CD4-positive, alpha-beta T cell treated with Interleukin-15 for 1 hour (primary cell): Measurements from ENCODE around the gene CERS3.

ENCODE experiments used
- DNase-seq: peaks from one replicate; pipeline ENCODE4 v3.0.0-alpha.2; 2020

CERS3 gene

GRCh38 chr15:100528833-100529428, at the start of gene CERS3:
TSS of gene CERS3 (minus strand) at chr15:100528950. CDS start at chr15:100501849, 27,101 bp downstream.
- DNase-seq, result no peak

GRCh38 chr15:100573526-100573925, 44.8 kb upstream of the CERS3 start:
- DNase-seq, result no peak

DNA sequence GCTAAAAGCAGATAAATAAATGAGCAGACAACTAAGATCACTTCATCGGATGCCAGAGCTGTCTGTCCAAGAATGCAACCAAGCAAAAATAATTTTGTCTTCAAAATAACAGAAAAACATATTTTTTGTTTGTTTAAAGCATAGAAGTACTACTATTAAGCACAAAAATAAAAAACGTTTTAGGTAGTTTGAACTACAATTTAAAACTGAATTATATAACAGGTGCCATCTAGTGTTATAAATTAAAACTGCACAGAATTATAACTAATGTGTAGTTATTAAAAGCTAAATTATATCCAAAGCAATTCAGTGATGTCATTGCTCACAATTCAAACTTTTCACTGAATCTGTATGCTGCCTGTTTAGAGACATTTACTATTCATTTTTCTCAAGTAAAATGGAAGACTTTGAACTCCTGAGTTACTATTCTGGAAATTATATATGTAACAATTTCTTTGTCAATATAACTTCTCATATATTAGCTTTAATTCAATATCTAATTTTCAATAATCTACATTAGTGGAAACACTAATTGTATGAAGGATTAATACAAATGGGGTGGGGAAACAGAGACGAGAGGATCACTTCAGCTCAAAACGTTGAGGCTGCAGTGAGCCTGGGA, 43.7 kb upstream of the CERS3 start:
- no peak for DNase-seq

DNA sequence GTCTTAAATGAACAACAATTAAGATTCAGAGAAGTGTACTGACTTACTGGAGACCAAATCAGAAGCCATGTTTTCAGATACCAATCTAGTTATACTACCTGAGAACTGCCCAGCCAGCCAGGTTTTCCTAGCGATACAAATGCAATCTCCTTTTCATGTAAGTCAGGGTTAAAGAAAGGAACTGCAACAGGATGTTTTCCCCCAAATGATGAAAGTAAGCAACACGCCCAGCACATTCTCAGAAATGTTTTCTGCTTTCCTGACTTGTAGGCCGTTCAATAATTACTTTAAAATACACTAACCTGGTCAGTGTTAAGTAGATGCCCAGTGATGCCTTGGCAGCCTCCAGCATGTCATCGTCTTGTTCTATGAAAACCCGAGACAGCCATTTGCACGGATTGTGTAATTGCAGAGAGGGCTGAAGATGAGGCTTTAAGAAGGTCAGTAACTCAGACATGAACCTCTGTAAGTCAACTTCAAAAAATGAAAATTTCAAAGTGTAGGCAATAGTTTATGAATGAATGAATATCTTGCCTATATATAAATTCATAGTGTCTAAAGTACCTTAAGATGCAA, 42.9 kb upstream of the CERS3 start:
- DNase-seq, result no peak

DNA sequence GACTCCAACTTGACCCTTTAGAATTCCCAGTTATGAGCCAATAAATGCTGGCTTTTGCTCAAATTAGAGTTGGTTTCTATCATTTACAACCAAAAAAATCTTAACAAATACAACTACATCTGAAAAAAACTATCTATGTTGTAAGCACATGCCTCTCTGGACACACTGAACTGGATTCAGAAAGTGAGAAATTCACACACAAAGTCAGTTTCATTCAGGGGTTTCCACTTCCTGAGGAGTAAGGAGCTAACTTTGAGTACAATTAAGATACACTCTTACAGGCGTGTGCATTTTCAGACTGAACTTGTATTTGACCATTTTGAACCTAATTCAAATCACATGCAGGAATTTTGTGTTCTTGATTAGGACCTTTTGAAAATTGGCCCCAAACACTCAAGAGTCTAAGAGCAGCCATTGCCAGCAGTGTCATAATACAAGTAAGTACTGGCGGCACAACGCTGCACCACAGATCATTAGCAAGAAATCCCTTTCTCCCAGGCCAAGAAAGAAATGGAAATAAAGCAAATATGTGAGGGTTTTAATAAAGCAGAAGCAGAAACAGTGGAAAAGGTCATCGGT, 42.1 kb upstream of the CERS3 start:
- no peak for DNase-seq

GRCh38 chr15:100570275-100570674, 41.5 kb upstream of the CERS3 start:
- DNase-seq, result no peak

DNA sequence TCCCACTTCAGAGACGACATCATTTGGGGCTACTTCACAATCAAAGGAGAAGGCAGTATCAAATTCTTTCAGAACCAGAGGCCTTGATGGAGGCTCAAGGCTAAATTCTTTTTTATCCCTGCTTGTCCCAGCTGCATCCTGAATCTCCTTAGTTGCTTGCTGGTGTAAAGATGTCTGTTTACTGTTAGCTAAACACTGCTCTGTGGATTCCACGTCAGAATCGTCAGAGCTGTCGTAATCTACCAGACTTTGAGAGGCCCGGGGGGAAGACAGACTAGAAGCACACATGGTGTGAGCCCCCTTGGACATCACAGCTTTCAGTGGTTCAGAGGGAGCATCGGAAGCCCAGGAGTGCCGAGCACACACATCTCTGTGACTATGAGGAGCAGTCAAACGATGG, 40.6 kb upstream of the CERS3 start:
- no peak for DNase-seq

- DNase-seq, result no peak
Measured at GRCh38 chr15:100566850-100567628, 38.3 kb upstream of the CERS3 start.

DNA sequence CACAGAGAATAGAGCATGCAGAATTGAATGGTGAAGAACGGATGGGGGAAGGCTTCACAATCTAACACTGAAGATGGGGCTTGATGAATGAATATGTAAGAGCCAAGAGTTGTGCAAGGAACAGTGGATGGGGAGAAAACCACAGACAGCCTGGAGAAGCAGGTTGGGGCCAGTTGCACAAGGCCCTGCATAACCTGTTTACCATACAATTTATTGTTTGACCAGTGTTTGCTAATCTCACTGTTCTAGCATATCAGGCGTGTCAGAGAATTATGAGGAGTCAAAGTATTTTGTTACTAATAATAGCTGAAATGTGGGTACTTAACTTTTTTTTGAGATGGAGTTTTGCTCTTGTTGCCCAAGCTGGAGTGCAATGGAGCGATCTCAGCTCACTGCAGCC, 36.8 kb upstream of the CERS3 start:
- DNase-seq, result no peak

- DNase-seq, result no peak
Measured at GRCh38 chr15:100560323-100560722, 31.6 kb upstream of the CERS3 start.

- DNase-seq, result no peak
Measured at GRCh38 chr15:100559330-100559729, 30.6 kb upstream of the CERS3 start.

DNA sequence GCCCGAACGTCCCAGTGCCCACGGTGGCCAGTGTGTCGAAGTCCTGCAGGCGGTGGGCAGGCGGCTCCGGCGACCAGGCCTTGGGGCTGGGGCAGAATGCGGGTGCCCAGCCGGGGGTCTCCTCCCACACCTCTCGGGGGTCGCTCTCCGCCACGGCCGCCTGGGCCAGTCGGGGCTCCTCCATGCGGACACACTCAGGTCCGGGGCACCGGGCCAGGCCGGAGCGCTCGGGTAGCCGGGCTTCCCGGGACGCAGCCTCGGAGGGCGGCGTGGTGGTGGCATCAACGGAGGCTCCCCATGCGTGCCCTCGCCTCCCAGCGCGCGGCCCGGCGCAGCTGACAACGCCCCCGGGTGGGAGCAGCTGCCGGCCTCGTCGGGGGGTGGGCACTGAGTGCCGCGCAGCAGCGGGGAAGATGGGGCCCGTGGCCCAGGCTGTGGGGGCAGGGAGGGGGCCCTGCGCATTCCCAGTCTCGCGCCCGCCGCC, 30.1 kb upstream of the CERS3 start:
- no peak for DNase-seq

DNA sequence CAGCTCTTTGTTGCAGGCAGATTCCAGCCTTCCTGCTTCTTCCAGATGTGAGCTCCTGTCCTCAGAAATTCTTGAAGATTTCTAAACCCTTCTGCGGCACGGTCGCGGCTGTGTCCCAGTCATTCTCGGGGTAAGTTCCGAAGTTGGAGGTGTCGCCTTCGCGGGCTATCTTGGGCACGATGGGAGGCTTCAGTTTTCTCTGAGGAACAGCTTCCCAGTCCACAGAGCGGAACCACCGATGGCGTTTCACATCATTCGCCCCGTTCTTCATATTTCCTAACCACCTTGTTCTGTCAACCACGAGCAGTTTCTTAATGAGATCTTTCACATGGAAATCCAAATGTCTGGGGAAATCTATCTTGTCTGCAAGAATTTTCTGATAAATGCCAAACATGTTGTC, 24.7 kb upstream of the CERS3 start:
- no peak for DNase-seq

- DNase-seq, result no peak
Measured at GRCh38 chr15:100547961-100548360, 19.2 kb upstream of the CERS3 start.

DNA sequence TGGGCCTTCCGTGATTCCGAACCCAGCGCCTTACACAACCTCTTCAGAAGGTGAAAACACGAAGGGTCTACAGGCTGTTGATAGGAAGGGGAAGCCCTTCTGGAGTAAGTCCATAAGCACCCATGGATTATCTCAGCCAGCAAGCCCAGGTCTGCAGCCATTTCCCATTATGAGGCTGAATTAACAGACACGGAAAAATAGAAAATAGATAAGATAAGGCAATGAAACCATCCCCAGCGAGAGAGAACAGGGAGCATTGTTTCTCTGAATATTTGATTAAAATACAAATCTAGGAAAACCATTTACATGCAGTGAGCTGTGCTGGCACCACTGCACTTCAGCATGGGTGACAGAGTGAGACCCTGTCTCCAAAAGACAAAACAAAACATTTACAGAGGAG, 16.2 kb upstream of the CERS3 start:
- no peak for DNase-seq

DNA sequence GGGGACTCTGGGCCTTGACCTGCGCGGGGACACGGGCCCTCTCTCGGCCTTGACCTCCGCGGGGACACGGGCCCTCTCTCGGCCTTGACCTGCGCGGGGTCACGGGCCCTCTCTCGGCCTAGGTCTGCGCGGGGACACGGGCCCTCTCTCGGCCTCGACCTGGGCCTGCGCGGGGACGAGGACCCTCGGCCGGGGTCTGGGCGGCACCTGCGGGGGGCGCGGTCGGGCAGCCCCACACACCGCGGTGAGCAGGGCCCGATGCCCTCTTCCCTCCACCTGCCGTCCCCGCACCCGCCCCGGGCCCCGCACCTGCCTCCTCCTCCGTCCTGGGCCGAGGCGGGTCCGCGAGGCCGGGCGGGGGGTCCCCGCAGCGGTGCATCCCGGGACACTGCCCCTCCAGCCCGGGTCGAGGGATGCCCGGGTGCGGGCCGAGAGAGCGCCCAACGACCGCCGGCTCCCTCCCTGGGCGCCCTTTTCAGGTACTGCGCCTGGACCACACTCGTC, 15.6 kb upstream of the CERS3 start:
- DNase-seq, result no peak

GRCh38 chr15:100542290-100542689, 13.5 kb upstream of the CERS3 start:
- DNase-seq, result no peak

DNA sequence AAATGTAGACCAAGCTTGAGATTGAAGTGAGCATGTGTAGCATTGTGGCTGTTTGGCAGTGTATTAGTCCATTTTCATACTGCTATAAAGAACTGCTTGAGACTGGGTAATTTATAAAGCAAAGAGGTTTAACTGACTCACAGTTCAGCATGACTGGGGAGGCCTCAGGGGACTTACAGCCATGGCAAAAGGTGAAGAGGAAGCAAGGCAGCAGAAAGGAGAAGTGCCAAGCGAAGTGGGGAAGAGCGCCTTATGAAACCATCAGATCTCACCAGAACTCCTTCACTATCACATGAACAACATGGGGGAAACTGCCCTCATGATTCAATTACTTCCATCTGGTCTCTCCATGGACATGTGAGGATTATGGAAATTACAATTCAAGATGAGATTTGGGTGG, 8.6 kb upstream of the CERS3 start:
- peak; percentile 51 for DNase-seq

DNA sequence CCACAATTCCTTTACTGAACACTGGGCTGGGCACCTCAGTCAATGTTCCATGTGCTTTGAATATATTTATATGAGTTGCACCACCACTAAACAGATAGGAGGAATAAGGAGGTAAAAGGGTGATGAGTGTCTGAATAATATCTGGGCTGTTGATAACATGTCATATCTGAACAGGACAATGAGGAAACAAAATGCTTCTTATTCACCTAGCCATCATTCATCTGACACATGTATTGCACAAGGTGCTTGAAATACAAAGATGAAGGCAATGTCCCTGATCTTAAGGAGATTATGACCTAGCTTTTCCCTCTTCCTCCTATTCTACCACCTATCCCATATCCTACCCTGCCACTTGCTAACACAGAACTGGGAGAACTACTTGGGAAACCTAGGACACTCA, 8.0 kb upstream of the CERS3 start:
- DNase-seq, result no peak

DNA sequence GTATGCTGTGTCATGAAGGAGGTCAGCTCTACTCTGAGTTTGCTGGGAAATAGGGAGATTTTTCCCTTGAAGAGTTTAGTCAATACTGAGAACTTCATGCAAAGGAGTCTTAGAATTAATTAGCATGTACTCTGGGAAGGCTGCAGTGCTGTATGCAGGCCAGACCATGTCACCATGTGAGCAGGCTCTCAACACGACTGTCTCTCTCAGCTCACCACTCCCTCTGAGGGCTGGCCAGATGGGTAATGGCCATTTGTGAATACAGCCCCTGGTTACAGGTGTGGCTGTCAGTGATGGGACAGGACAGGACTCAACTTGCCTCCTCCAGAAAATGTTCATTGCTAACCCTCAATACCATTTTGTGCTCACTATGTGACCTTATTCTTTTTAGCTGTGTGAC, 5.1 kb upstream of the CERS3 start:
- DNase-seq, result no peak

- DNase-seq, result no peak
Measured at GRCh38 chr15:100531823-100532327, 3.1 kb upstream of the CERS3 start.

DNA sequence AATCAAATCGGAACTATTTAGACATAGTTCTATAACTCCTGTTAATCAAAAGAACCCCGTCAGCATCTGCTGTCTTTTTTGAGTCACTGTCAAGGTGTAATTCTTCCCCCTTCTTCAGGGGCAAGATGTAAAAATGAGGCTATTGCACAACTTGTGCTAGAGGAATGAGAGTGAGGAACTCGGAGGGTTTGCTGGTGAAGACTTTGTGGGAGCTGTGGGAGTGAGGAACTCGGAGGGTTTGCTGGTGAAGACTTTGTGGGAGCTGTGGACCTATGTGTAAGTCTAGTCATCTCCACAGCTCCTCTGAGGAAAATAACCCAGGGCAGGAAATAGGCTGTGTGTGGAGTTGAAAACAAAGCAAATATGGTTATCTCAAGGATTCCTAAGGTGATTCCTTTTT, 2.5 kb upstream of the CERS3 start:
- no peak for DNase-seq

GRCh38 chr15:100529556-100529955, 806 bp upstream of the CERS3 start:
- no peak for DNase-seq
